ENCODE measurements around the gene BTG2.
"Not testable (repeated sequence)": the region's sequence is repeated elsewhere in the genome, so short reads cannot be mapped to it uniquely, and the experiment has no call there.

GRCh38 chr1:203299719-203300429 is 5.4 kb upstream of the BTG2 start:
- not testable (repeated sequence) for TF ChIP-seq CTCF (IDR thresholded peaks at IDR 0.05); ZFX (IDR thresholded peaks at IDR 0.05; ENCODE audit: borderline replicate concordance)

Data from 22Rv1 (cell line).